HS-27A (cell line): ENCODE measurements around the gene MARCKS.

Experiments used
- DNase-seq: peaks from one replicate; pipeline ENCODE4 v3.0.0-alpha.2; 2012; ENCODE audit warnings: low read depth, missing footprints

MARCKS gene

DNA sequence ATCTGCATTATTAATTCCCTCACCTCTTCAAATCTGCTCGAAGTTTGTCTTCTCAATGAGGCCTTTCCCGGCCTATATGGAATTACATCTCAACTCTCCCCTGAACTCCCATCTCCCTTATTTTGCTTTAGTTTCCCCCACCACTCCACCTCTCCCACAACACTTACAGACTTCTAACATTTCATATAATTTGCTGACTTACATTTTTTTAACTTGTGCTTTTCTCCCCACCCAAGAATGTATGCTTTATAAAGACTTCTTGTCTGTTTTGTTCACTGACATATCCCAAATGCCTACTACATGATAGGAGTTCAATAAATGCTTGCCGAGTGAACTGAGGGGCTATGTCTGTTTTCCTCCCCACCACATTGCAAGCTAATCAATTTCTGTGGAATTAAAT is 3.9 kb upstream of the MARCKS start:
- DNase-seq, result no peak

- no peak for DNase-seq
Observed at GRCh38 chr6:113854531-113855499, 2.3 kb upstream of the MARCKS start.

- DNase-seq, result no peak
Observed at GRCh38 chr6:113855500-113856374, 1.4 kb upstream of the MARCKS start.

DNA sequence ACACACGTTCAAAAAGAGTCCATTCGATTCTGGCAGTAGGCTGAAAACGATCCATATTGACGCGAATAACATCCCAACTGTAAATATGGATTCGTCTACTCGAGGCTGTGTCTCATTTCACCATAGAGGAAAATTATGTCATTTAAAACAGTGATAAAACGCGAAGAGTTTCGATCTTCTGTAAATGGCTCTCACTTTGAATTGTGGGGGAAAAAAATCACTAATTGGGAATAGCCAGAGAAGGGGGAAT is 845 bp upstream of the MARCKS start:
- no peak for DNase-seq

DNA sequence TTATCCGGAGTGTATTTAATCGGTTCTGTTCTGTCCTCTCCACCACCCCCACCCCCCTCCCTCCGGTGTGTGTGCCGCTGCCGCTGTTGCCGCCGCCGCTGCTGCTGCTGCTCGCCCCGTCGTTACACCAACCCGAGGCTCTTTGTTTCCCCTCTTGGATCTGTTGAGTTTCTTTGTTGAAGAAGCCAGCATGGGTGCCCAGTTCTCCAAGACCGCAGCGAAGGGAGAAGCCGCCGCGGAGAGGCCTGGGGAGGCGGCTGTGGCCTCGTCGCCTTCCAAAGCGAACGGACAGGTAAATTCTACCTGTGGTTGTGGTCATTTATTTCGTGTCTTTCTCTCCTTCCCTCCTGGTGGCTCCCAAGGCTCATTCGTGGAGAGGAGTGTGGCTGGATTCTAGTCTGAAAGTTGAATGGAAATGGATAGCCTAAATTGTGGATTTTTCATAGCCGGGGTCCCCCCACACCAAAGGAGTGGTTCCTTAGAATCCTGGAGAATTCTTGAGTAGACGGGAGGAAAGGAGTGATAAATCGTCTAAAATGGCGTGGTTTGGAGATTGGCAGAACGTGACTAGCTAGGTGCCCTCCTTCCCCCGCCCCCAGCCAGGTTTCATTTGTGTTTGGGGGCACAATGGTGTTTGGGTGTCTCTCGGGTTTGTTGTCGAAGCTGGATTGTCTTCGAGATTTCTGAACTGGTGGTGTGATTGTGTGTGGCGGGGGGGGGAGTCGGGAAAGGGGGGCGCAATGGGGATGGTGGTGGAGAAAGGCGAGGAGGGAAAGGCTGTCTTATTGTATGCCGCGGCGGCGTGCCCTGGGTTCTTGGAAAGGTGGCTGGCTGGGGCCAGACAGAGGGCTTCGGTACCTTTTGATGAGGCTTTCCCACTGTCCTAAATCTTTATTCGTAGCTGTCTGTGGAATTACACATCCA is 673 bp downstream of the MARCKS start:
- no peak for DNase-seq

DNA sequence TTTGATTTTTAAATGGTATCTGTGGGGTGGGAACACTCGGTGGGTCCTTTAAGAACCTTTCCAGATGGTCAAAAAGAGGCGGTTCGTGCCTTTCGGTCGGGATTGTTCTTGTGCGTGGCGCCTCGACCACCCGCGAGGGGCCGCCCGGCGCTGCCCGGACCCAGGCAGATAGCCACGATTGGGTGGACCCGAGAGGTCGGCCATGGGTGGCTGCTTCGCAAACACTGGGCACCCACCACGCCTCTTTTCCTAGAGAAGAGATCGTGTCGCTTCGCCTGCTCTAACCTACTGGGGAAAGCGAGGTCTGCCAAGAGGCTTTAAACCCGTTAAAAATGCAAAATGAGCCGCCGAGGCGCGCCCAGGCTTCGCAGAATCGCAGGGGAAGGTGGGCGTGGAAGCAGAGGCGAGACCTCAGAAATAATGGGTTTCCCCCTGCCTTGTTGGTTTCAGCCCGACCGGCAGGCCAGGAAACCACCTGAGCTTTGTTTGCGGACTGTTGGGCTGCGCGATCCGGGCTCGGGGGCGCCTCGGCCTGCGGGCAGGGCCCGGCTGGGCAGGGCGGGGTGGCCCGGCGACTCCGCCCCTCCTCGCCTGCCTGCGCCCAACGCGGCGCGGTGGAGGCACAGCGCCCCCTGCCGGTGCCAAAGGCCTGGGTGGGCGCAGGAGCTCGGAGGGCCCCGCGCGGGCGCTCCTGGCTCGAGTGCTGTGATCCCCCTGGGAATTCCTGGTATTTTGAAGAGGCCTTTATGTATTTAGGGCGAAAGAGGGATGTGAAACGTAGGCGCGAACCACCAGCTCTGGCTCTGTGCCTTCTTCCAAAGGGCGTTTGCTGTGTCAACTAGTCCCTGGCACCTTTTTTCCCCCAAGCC is 1.6 kb downstream of the MARCKS start:
- DNase-seq, result no peak

- DNase-seq, result no peak
Observed at GRCh38 chr6:113859349-113860180, 2.4 kb downstream of the MARCKS start.

- DNase-seq, result no peak
Observed at GRCh38 chr6:113860181-113860955, 3.2 kb downstream of the MARCKS start.

DNA sequence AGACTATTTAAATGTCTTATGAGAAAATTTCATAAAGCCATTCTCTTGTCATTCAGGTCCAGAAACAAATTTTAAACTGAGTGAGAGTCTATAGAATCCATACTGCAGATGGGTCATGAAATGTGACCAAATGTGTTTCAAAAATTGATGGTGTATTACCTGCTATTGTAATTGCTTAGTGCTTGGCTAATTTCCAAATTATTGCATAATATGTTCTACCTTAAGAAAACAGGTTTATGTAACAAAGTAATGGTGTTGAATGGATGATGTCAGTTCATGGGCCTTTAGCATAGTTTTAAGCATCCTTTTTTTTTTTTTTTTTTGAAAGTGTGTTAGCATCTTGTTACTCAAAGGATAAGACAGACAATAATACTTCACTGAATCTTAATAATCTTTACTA is 5.0 kb downstream of the MARCKS start:
- no peak for DNase-seq

- no peak for DNase-seq
Observed at GRCh38 chr6:113870917-113871316, 13.8 kb downstream of the MARCKS start.

- DNase-seq, result no peak
Observed at GRCh38 chr6:113871975-113872374, 14.8 kb downstream of the MARCKS start.

DNA sequence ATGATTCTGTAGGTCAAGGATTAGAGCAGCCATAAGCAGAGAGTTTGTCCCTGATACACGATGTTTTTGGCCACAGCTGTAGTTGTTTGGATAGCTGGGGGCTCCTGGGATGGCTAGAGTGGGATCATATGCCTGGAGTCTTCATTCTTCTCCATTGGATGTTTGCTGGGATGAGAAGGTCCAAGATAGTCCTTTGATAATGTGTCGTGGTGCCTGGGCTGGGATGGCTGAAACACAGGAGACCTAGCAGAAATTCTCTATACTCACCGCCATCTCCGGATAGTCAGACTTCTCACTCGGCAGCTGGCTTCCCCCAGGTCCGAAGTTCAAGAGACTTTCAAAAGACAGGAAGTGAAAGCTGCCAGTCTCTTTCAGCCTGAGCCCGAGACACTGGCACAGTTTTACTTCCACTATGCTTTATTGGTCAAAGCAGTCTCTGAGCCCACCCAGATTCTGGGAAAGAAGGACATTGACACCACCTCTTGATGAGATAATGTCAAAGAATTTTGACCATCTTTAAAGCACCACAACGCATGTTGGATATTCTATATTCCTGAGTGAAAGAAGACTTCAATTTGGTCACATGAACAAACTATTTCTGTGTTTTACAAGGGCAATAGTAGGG is 16.0 kb downstream of the MARCKS start:
- no peak for DNase-seq

GRCh38 chr6:113875470-113875869 is 18.3 kb downstream of the MARCKS start:
- DNase-seq, result no peak

GRCh38 chr6:113876695-113877094 is 19.6 kb downstream of the MARCKS start:
- no peak for DNase-seq

GRCh38 chr6:113879186-113880096 is 22.3 kb downstream of the MARCKS start:
- no peak for DNase-seq

- no peak for DNase-seq
Observed at GRCh38 chr6:113881478-113881980, 24.4 kb downstream of the MARCKS start.

DNA sequence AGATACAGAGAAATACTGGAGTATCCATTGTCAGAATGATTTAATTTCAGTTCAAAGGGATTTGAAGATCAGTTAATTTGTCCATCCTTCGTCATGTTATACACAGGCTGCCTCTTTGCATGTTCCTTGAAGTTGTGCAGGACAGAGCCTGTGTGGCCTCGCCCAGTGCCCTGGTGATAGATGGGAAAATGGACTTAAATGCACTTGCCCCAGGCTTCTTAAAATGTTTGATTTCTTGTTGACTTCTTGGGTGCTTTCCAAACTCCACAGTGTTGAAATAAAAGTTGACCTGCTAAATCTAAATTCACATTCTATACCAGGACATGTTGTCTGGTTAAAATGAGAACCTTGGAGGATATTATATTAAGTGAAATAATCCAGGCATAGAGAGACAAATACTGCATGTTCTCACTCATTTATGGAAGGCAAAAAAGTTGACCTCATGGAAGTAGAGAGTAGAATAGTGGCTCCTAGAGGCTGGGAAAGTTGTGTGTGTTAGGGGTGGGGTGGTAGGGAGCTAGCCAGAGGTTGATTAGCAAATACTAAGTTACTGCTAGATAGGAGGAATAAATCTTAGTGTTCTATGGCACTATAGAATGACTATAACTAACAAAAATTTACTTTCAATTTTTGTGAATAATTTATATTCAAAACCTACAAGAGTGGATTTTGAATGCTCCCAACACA is 25.3 kb downstream of the MARCKS start:
- no peak for DNase-seq
